Activated gamma-delta T cell treated with Interleukin-2 at 50 U/mL for 16 hours (primary cell): Measurements from ENCODE around the gene ERLEC1.
"Not testable (repeated sequence)": the region's sequence is repeated elsewhere in the genome, so short reads cannot be mapped to it uniquely, and the experiment has no call there.

Source experiments
- DNase-seq: peaks from one replicate; pipeline ENCODE4 v3.0.0-alpha.2; 2020

The ERLEC1 gene

GRCh38 chr2:53786705-53787613, at the start of gene ERLEC1, which contains the start of gene ASB3:
Gene ERLEC1, plus strand, starts transcription at chr2:53787044. Its CDS starts 167 bp downstream, at chr2:53787211.
Gene ASB3, minus strand, starts transcription at chr2:53786953. Its CDS starts 21,381 bp downstream, at chr2:53765572.
- DNase-seq = peak; percentile 88

- no peak for DNase-seq
Observed at GRCh38 chr2:53737091-53737490, 49.8 kb upstream of the ERLEC1 start.

GRCh38 chr2:53739032-53739431, 47.8 kb upstream of the ERLEC1 start:
- no peak for DNase-seq

GRCh38 chr2:53740170-53740569, 46.7 kb upstream of the ERLEC1 start:
- DNase-seq = no peak

- no peak for DNase-seq
Observed at GRCh38 chr2:53744395-53745065, 42.3 kb upstream of the ERLEC1 start.

- DNase-seq = no peak
Observed at GRCh38 chr2:53750041-53750768, 36.6 kb upstream of the ERLEC1 start.

GRCh38 chr2:53751728-53752127, 35.1 kb upstream of the ERLEC1 start:
- no peak for DNase-seq

GRCh38 chr2:53752385-53752784, 34.5 kb upstream of the ERLEC1 start:
- no peak for DNase-seq

GRCh38 chr2:53753041-53753440, 33.8 kb upstream of the ERLEC1 start:
- no peak for DNase-seq

GRCh38 chr2:53755121-53755520, 31.7 kb upstream of the ERLEC1 start:
- DNase-seq = no peak

- no peak for DNase-seq
Observed at GRCh38 chr2:53756644-53757043, 30.2 kb upstream of the ERLEC1 start.

GRCh38 chr2:53757206-53757605, 29.6 kb upstream of the ERLEC1 start:
- not testable (repeated sequence) for DNase-seq

- DNase-seq = no peak
Observed at GRCh38 chr2:53765767-53766166, 21.1 kb upstream of the ERLEC1 start.

GRCh38 chr2:53767405-53768241, 19.2 kb upstream of the ERLEC1 start, which contains the start of gene CHAC2:
Gene CHAC2, plus strand, starts transcription at chr2:53767804. Its CDS starts 83 bp downstream, at chr2:53767887.
- peak; percentile 77 for DNase-seq

GRCh38 chr2:53768242-53768542, 18.7 kb upstream of the ERLEC1 start:
- no peak for DNase-seq

GRCh38 chr2:53769318-53769945, 17.4 kb upstream of the ERLEC1 start:
- DNase-seq = no peak

GRCh38 chr2:53770264-53770663, 16.6 kb upstream of the ERLEC1 start:
- DNase-seq = no peak

GRCh38 chr2:53777134-53777533, 9.7 kb upstream of the ERLEC1 start:
- DNase-seq = no peak

GRCh38 chr2:53778536-53779162, 8.2 kb upstream of the ERLEC1 start:
- DNase-seq = no peak

GRCh38 chr2:53780056-53780455, 6.8 kb upstream of the ERLEC1 start:
- DNase-seq = no peak

- DNase-seq = no peak
Observed at GRCh38 chr2:53782676-53783075, 4.2 kb upstream of the ERLEC1 start.
